ENCODE data around the gene JAK3. TPM values are rescaled to one million over a fixed set of nuclear protein-coding genes. Genes with fewer than 3 reads are reported as not detected.

Gene JAK3
- total RNA-seq, 6 experiments from 2014 or later, result 0.30 to 1.00 (median 0.40) TPM

DNA sequence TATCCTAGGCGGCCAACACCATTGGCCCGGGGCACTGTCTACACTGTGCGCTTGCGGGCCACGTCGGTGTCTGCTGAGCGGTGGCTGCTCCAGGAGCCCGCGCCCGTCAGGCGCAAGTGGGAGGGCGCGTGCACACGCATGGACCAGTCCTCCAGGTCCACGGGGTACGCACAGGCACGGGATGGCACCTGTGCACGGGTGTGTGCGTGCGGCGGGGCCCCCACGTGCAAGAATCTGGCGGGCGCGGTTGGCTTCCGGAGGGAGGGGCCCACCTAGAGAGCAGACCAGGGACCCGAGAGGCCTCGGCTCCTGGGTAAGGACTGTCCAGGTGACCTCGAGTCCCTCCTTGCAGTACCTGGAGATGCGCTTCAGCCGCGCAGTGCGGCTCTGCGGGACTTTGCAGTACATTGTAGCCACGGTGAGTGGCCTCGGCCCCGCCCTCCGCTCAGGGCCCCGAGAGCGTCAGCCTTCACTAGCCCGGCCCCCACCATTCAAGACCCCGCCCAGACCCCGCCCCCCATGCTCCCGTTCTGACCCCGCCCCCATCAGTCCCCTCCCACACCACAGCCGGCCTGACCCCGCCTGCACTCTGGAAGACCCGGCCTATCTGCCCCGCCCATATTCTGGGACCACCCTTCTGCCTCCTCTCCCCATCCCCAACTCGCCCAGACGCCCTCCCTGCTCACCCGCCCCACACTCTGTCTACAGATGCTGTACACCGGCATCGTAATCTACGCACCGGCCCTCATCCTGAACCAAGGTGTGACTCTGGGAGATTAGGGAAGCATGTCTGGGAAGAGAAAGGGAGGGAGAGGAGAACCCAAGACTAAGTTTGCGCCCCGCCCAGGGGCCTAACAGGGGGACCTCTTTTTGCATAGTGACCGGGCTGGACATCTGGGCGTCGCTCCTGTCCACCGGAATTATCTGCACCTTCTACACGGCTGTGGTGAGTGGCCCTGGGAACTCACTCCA is 26.3 kb upstream of the JAK3 start:
- Mint-ChIP-seq H3K27ac (no peak overlapping the region), H3K36me3 (ENCODE audit: low read depth) (no peaks in the 10 kb centered on the region), H3K27me3 (ENCODE audit: insufficient read depth) (peaks cover 35% of the 10 kb centered on the region), H3K4me3 (no peak overlapping the region), H3K9me3 (no peaks in the 10 kb centered on the region), H3K4me1 (ENCODE audit: low read depth) (no peaks in the 10 kb centered on the region)
- no peak for TF ChIP-seq CTCF (IDR thresholded peaks at IDR 0.05)
- no peak for DNase-seq

- Mint-ChIP-seq H3K36me3 (ENCODE audit: low read depth) (no peaks in the 10 kb centered on the region), H3K4me1 (ENCODE audit: low read depth) (no peaks in the 10 kb centered on the region), H3K4me3 (no peak overlapping the region), H3K27me3 (ENCODE audit: insufficient read depth) (peaks cover 36% of the 10 kb centered on the region), H3K9me3 (no peaks in the 10 kb centered on the region), H3K27ac (no peak overlapping the region)
- no peak for TF ChIP-seq CTCF (IDR thresholded peaks at IDR 0.05)
- no peak for DNase-seq
Observed at GRCh38 chr19:17872251-17873001, 24.6 kb upstream of the JAK3 start.

GRCh38 chr19:17871878-17872250 is 24.1 kb upstream of the JAK3 start, which contains the start of gene SLC5A5:
TSS of gene SLC5A5 (plus strand) at chr19:17871945. CDS start at chr19:17872320, 375 bp downstream.
- Mint-ChIP-seq H3K36me3 (ENCODE audit: low read depth) (no peaks in the 10 kb centered on the region), H3K9me3 (no peaks in the 10 kb centered on the region), H3K27me3 (ENCODE audit: insufficient read depth) (peaks cover 40% of the 10 kb centered on the region), H3K4me1 (ENCODE audit: low read depth) (no peaks in the 10 kb centered on the region), H3K4me3 (no peak within 1 kb of the TSS), H3K27ac (no peak within 1 kb of the TSS)
- no peak for DNase-seq
- no peak for TF ChIP-seq CTCF (IDR thresholded peaks at IDR 0.05)

- no peak for DNase-seq
- Mint-ChIP-seq H3K27me3 (ENCODE audit: insufficient read depth) (peaks cover 45% of the 10 kb centered on the region), H3K9me3 (no peaks in the 10 kb centered on the region), H3K4me1 (ENCODE audit: low read depth) (no peaks in the 10 kb centered on the region), H3K36me3 (ENCODE audit: low read depth) (no peaks in the 10 kb centered on the region), H3K4me3 (no peak overlapping the region), H3K27ac (no peak overlapping the region)
- TF ChIP-seq CTCF (IDR thresholded peaks at IDR 0.05), result no peak
Observed at GRCh38 chr19:17871032-17871877, 23.5 kb upstream of the JAK3 start.

DNA sequence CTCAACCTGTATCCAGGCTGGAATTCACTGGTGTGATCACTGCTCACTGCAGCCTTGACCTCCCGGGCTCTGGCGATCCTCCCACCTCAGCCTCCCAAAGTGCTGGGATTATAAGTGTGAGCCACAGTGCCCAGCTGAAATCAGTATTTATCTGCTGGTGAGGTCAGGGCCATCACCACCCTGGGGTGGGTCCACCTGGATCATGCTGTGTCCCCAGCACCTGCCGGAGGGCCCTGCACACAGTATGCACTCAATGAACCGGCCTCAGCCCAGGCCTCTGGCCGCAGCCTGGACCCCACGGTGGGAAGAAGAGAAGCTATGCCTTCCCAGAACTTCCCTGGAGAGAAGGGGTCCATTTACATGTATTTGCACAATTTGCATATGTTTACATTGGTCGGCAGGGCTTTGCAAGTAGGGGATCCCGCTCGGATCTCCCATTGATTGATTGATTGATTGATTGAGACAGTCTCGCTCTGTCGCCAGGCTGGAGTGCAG is 21.4 kb upstream of the JAK3 start:
- Mint-ChIP-seq H3K4me3 (no peak overlapping the region), H3K4me1 (ENCODE audit: low read depth) (peaks cover 5% of the 10 kb centered on the region; the same call in 1 of the 2 replicates), H3K9me3 (no peaks in the 10 kb centered on the region), H3K27me3 (ENCODE audit: insufficient read depth) (peaks cover 44% of the 10 kb centered on the region), H3K27ac (no peak overlapping the region), H3K36me3 (ENCODE audit: low read depth) (no peaks in the 10 kb centered on the region; the same call in 1 of the 2 replicates)
- no peak for TF ChIP-seq CTCF (IDR thresholded peaks at IDR 0.05)
- DNase-seq, result no peak
